Activated CD4-positive, CD25-positive, alpha-beta regulatory T cell treated with anti-CD3 and anti-CD28 coated beads, Interleukin-2, amount 50 U/mL, for 16 hours (primary cell): ENCODE results near the gene HLX.

Experiments used
- DNase-seq: peaks from one replicate; pipeline ENCODE4 v3.0.0-alpha.2; 2020; ENCODE audit warnings: low read depth, low spot score

HLX gene

DNA sequence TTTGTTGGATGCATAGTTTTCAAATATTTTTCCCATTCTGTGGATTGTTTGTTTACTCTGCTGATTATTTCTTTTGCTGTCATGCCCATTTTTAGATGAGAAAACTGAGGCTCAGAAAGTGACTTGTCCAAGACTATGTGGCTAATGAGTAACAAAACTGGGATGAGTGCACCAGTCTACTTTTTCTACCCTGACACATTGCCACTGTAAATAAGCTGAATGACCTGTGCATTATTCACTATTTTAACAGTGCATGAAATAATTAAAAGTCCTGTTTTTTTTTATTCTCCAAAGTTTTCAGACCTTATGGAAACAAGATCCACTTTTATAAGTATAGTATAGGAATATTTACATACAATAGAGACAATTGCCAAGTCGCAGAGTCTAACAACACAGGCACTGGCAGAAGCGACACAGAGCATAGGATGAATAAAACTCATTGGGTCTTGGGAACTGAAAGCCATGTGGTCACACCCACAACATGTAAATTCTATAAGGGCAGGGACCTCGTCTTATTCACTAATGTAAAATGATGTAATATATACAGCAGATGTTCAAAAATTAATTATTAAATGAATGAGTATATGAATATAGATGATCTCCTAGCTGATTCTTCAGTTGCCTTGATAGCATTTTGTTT, 45.2 kb downstream of the HLX start:
- DNase-seq = no peak

GRCh38 chr1:220925707-220926106, 46.5 kb downstream of the HLX start:
- no peak for DNase-seq

DNA sequence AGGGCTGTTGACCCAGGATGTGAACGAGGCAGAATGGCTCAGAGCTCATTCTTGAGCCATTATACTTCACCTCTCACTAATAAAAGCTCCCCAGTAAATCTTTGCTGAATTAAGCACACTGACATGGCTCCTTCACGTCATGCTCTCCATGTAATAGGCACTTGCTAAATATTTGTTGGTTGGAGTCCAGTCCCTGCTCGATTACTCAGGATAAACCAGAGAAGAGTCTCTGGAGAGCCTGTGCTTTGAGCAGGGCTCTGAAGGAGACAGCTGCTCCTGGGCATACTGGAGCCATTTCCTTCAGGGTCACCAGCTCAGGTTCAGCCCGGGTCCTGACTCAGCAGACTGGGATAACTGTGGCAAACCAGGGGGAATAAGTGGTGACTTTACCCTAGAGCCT, 46.9 kb downstream of the HLX start:
- DNase-seq = no peak

DNA sequence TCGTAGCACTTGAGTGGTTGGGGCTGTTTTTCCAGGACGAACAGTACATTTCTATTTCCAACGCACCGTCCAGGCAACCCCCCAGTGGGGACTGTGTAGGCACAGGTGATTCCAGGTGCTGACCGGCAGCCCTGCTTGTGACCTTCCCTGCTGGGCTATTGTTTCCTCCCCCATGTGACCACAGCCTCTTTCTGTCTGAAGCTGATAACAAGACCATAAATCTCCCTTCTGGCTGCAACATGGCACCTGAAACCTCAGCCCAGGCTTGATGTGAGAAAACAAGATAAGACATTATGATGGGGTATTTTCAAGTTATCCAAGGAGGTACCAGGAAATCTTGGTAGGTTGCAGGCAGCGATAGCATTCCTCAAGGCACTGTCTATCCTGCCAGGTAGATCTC, 48.2 kb downstream of the HLX start:
- no peak for DNase-seq

DNA sequence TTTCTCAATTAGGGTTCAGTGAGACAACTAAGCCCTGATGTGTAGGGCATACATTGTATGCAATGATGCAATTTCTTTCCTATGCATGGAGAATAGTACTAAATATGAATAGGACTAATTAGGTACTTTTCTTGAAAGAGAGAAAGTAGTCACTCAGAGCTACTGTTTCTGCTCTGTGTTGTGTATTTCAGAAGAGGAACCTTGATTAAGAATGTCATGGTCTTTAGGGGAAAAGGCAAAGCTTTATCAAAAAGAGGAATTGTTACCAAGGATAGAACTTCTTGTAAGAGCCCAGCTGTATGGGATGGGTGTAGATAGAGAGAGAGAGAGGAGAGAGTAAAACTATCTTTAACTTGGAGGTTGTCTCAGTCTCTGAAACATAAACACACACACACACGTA, 49.1 kb downstream of the HLX start:
- no peak for DNase-seq

- no peak for DNase-seq
These were observed 49.6 kb downstream of the HLX start for GRCh38 chr1:220928725-220929300.

DNA sequence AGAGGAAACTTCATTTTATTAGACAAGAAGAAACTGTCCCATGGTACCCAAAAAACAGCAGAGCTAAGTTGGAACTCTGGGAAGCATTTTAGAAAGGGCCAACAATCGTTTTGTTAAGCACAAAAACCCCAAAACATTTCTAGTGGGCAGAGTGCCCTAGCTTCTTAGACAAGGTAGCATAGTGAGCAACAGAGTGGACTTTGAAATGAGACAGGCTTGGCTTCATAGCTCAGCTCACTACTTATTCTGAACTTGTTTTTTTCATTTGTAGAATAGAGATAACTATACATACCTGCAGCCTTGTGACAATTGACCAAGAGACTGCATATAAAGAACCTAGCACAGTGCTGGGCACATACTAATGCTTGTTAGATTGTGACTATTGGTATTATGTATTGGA, 50.1 kb downstream of the HLX start:
- DNase-seq = no peak
